Measurements from ENCODE around the gene COL25A1. TPM values are rescaled to one million over a fixed set of nuclear protein-coding genes. Genes with fewer than 3 reads are reported as not detected.
"Not testable (repeated sequence)": the region's sequence is repeated elsewhere in the genome, so short reads cannot be mapped to it uniquely, and the experiment has no call there.

The COL25A1 gene
- total RNA-seq, 1 donor, result 0.27 TPM

DNA sequence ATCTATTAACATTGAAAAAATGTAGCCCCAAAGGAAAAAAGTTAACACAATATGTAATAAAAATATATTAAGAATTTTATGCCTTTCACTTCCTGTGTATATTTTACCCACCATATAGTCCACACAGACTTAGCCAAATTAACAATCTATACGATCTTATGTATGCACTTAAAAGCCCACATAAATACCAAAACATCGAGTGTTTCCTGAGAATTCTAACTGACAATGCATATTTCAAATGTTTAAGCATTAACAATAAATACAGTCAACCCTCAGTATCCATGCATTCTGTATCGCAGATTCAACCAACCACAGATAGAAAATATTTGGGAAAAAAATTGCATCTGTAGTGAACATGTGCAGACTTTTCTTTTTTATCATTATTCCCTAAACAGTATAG is 226.8 kb downstream of the COL25A1 start:
- TF ChIP-seq, protein P1, sequence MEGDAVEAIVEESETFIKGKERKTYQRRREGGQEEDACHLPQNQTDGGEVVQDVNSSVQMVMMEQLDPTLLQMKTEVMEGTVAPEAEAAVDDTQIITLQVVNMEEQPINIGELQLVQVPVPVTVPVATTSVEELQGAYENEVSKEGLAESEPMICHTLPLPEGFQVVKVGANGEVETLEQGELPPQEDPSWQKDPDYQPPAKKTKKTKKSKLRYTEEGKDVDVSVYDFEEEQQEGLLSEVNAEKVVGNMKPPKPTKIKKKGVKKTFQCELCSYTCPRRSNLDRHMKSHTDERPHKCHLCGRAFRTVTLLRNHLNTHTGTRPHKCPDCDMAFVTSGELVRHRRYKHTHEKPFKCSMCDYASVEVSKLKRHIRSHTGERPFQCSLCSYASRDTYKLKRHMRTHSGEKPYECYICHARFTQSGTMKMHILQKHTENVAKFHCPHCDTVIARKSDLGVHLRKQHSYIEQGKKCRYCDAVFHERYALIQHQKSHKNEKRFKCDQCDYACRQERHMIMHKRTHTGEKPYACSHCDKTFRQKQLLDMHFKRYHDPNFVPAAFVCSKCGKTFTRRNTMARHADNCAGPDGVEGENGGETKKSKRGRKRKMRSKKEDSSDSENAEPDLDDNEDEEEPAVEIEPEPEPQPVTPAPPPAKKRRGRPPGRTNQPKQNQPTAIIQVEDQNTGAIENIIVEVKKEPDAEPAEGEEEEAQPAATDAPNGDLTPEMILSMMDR (IDR thresholded peaks at IDR 0.05; ENCODE audit: insufficient read depth, low read length), result no peak
- DNase-seq (ENCODE audit: low read depth), result no peak
- H3K4me3 ChIP-seq (ENCODE audit: low read depth, low read length), result no peak overlapping the region

DNA sequence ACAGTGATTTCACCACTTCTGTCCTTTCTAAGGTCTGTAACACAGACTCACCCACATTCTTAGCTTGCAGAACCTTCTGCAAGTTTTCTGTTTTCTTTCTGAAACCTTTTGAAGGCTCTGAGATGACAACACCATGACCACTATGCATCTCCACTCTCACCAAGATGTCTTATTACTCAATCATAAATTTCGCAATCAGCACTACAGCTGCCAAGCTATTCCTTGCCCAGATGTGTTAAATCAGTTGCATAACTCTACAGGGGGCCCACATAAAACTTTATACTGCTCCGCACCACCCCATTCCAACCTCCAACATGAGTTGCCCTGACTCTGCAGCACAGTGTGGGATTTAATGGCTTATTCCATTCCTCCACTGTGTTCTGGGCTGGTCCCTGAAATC is 229.9 kb downstream of the COL25A1 start:
- peak; percentile 41 for DNase-seq (ENCODE audit: low read depth)
- H3K4me3 ChIP-seq (ENCODE audit: low read depth, low read length), result no peak overlapping the region
- TF ChIP-seq, protein P1 (IDR thresholded peaks at IDR 0.05; ENCODE audit: insufficient read depth, low read length), result no peak

DNA sequence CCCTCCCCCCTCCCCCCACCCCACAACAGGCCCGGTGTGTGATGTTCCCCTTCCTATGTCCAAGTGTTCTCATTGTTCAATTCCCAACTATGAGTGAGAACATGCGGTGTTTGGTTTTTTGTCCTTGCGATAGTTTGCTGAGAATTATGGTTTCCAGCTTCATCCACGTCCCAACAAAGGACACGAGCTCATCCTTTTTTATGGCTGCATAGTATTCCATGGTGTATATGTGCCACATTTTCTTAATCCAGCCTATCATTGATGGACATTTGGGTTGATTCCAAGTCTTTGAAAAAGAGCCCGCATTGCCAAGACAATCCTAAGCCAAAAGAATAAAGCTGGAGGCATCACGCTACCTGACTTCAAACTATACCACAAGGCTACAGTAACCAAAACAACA is 231.8 kb downstream of the COL25A1 start:
- H3K4me3 ChIP-seq (ENCODE audit: low read depth, low read length); DNase-seq (ENCODE audit: low read depth): not testable (repeated sequence)

DNA sequence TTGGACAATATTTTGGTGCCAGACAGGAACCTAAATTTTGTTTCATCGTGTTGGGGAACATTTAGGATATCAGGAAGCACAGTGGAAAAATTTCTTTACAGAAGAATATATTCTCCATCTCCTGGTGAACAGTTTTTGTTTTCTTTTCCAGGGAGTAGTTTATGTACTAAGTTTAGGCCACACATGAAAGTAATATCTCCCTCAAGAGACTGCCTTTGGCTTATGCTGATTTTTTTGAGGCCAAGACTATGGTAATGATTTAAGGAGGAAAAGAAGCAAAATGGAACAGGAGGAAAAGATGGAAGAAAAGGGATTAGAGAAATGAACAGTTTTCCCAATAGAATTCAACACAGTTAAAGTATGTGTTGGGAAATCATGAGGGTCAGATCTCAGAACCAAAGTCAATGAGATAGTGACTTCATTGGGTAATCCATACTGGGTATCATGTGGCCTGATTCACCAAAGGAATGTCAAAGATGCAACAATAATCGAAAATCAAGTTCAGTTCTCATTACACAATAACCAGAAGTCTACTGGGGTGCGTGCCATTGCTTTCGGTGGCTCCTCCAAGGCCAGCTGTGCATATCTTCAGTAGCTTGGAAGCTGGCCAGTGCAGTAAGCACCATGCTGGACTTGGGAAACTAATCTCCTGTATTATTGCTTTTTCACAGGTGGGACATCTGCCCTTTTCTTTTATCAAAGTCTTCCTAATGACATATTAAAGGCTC is 234.8 kb downstream of the COL25A1 start:
- no peak overlapping the region for H3K4me3 ChIP-seq (ENCODE audit: low read depth, low read length)
- DNase-seq (ENCODE audit: low read depth), result peak; percentile 26
- TF ChIP-seq, protein P1 (IDR thresholded peaks at IDR 0.05; ENCODE audit: insufficient read depth, low read length), result no peak

DNA sequence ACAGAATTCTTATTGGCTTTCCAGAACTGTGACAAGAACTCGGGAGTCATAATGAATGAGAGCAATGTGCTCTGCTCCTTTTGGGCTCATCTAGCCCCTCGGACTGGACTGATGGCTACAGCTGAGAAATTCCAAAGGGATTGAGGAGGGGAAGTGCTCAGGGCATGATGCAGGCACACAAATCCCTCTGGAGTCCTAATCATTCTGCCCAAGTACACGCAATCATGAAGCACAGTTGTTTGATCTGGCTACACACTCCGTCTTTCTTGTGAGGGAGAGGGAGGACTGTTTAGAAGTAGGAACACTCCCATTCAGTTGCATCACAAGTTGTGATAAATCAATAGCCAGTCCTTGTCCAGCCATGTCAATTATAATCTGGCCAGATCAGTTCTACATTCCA is 237.5 kb downstream of the COL25A1 start:
- TF ChIP-seq, protein P1 (IDR thresholded peaks at IDR 0.05; ENCODE audit: insufficient read depth, low read length), result no peak
- H3K4me3 ChIP-seq (ENCODE audit: low read depth, low read length), result no peak overlapping the region
- no peak for DNase-seq (ENCODE audit: low read depth)

DNA sequence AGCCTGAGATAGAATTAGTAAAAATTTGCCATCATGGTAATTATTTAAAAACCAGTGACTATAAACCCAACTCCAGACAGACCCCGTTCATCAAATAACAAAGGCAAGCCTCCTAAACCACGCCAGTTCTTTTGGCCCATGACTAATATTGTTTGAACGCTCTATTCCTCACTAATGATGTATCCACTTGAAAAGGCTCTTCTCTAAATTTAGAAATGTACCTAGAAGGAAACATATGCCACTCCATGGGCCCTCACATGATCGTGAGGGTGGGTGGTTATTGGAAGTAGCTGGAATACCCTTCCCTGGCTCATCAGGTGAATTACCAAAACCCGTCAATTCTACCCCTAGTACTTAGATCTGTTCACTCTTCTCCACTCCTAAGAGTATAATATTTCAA is 249.2 kb downstream of the COL25A1 start:
- DNase-seq (ENCODE audit: low read depth), result no peak
- TF ChIP-seq, protein P1 (IDR thresholded peaks at IDR 0.05; ENCODE audit: insufficient read depth, low read length), result no peak
- no peak overlapping the region for H3K4me3 ChIP-seq (ENCODE audit: low read depth, low read length)

DNA sequence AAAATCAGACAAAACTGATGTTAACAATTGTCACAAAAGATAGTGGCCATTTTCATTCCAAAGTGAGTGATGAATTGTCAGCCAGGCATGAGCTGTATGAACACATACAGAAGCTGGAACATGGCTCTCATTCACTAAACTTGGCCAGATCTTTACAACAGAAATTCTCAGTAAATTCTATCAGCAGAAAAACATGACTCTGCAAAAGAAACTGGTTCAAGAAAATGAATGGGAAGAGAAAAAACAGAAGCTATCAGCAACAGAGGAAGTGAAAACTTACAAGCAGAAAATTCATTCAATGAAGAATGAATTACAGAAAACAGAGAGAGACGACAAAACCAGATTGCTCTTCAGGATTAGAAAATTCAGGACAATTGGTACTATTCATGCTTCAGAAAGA is 249.6 kb downstream of the COL25A1 start:
- no peak for DNase-seq (ENCODE audit: low read depth)
- TF ChIP-seq, protein P1 (IDR thresholded peaks at IDR 0.05; ENCODE audit: insufficient read depth, low read length), result no peak
- no peak overlapping the region for H3K4me3 ChIP-seq (ENCODE audit: low read depth, low read length)
